Measurements from ENCODE around the gene PRDM16.

- no peak for TF ChIP-seq EZH2 (IDR thresholded peaks at IDR 0.05; ENCODE audit: low read length)
- TF ChIP-seq, protein P1, sequence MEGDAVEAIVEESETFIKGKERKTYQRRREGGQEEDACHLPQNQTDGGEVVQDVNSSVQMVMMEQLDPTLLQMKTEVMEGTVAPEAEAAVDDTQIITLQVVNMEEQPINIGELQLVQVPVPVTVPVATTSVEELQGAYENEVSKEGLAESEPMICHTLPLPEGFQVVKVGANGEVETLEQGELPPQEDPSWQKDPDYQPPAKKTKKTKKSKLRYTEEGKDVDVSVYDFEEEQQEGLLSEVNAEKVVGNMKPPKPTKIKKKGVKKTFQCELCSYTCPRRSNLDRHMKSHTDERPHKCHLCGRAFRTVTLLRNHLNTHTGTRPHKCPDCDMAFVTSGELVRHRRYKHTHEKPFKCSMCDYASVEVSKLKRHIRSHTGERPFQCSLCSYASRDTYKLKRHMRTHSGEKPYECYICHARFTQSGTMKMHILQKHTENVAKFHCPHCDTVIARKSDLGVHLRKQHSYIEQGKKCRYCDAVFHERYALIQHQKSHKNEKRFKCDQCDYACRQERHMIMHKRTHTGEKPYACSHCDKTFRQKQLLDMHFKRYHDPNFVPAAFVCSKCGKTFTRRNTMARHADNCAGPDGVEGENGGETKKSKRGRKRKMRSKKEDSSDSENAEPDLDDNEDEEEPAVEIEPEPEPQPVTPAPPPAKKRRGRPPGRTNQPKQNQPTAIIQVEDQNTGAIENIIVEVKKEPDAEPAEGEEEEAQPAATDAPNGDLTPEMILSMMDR (optimal IDR thresholded peaks at IDR 0.05 in 1 of 3, IDR thresholded peaks at IDR 0.05 in 1 of 3, conservative IDR thresholded peaks at IDR 0.05 in 1 of 3; ENCODE audit: extremely low read depth in 1 of 3, insufficient read depth in 2 of 3, low read length in 3 of 3): no peak
These were observed 270.9 kb downstream of the PRDM16 start for GRCh38 chr1:3339856-3340255.
